ENCODE data around the gene GABRQ.
"Not testable (repeated sequence)": the region's sequence is repeated elsewhere in the genome, so short reads cannot be mapped to it uniquely, and the experiment has no call there.

GABRQ gene

GRCh38 chrX:152658302-152658701 is 20.6 kb downstream of the GABRQ start:
- DNase-seq (ENCODE audit: low read depth in 2 of 2), result no peak

GRCh38 chrX:152663086-152663485 is 25.4 kb downstream of the GABRQ start:
- DNase-seq (ENCODE audit: low read depth in 2 of 2), result no peak

- no peak for DNase-seq (ENCODE audit: low read depth in 2 of 2)
Measured at GRCh38 chrX:152674135-152674534, 36.4 kb downstream of the GABRQ start.

- DNase-seq (ENCODE audit: low read depth in 2 of 2), result not testable (repeated sequence)
Measured at GRCh38 chrX:152674652-152675051, 37.0 kb downstream of the GABRQ start.

GRCh38 chrX:152681012-152681411 is 43.3 kb downstream of the GABRQ start:
- not testable (repeated sequence) for DNase-seq (ENCODE audit: low read depth in 2 of 2)

- not testable (repeated sequence) for DNase-seq (ENCODE audit: low read depth in 2 of 2)
Measured at GRCh38 chrX:152697952-152698931, 60.5 kb downstream of the GABRQ start, which contains the start of gene MAGEA3. Gene MAGEA3 (plus strand): TSS chrX:152698794. CDS start chrX:152700833, 2,039 bp downstream.

GRCh38 chrX:152700390-152700789 is 62.7 kb downstream of the GABRQ start:
- DNase-seq (ENCODE audit: low read depth in 2 of 2), result not testable (repeated sequence)

- not testable (repeated sequence) for DNase-seq (ENCODE audit: low read depth in 2 of 2)
Measured at GRCh38 chrX:152706500-152706899, 68.8 kb downstream of the GABRQ start.

Data from fibroblast of skin of left quadriceps (primary cell).